ENCODE results near the gene CREBRF.

Gene CREBRF

GRCh38 chr5:173099461-173099860 is 43.3 kb downstream of the CREBRF start:
- no peaks in the 10 kb centered on the region for H3K4me1 ChIP-seq (ENCODE audit: low read length)
- no peak for TF ChIP-seq CTCF (IDR thresholded peaks at IDR 0.05; ENCODE audit: low read depth, low read length)
- no peak for TF ChIP-seq EZH2phosphoT487 (IDR thresholded peaks at IDR 0.05; ENCODE audit: low read depth)

GRCh38 chr5:173101245-173101644 is 45.1 kb downstream of the CREBRF start:
- H2AFZ ChIP-seq (ENCODE audit: low read depth, low read length): no peak overlapping the region
- H3K9me3 ChIP-seq (ENCODE audit: insufficient read depth, low read length): peaks cover 5% of the 10 kb centered on the region; the same call in 1 of the 2 replicates
- H3K36me3 ChIP-seq (replicated peaks; ENCODE audit: low read depth, low read length): no peaks in the 10 kb centered on the region
- no peaks in the 10 kb centered on the region for H3K4me1 ChIP-seq (ENCODE audit: low read length)
- no peaks in the 10 kb centered on the region for H3K79me2 ChIP-seq (ENCODE audit: low read length)
- H3K4me3 ChIP-seq (ENCODE audit: low read length): no peak overlapping the region
- H3K27ac ChIP-seq (ENCODE audit: low read length): no peak overlapping the region
- no peaks in the 10 kb centered on the region for H4K20me1 ChIP-seq (ENCODE audit: insufficient read depth, low read length)
- no peak overlapping the region for H3K4me2 ChIP-seq (ENCODE audit: low read length)
- no peak overlapping the region for H3K9ac ChIP-seq (ENCODE audit: low read length)
- H3K27me3 ChIP-seq (ENCODE audit: low read depth, low read length): no peaks in the 10 kb centered on the region
- TF ChIP-seq EZH2phosphoT487 (IDR thresholded peaks at IDR 0.05; ENCODE audit: low read depth) (no peak), CTCF (IDR thresholded peaks at IDR 0.05; ENCODE audit: low read depth, low read length) (no peak)

More at GRCh38 chr5:173099461-173099860, 43.3 kb downstream of the CREBRF start:
- Histone ChIP-seq H3K4me3 (ENCODE audit: low read length) (no peak overlapping the region), H3K4me2 (ENCODE audit: low read length) (no peak overlapping the region), H2AFZ (ENCODE audit: low read depth, low read length) (no peak overlapping the region), H3K36me3 (replicated peaks; ENCODE audit: low read depth, low read length) (no peaks in the 10 kb centered on the region), H3K79me2 (ENCODE audit: low read length) (no peaks in the 10 kb centered on the region), H3K9ac (ENCODE audit: low read length) (no peak overlapping the region), H3K27ac (ENCODE audit: low read length) (no peak overlapping the region), H4K20me1 (ENCODE audit: insufficient read depth, low read length) (no peaks in the 10 kb centered on the region), H3K27me3 (ENCODE audit: low read depth, low read length) (no peaks in the 10 kb centered on the region), H3K9me3 (ENCODE audit: insufficient read depth, low read length) (peaks cover 5% of the 10 kb centered on the region; the same call in 1 of the 2 replicates)

GRCh38 chr5:173103411-173103810 is 47.3 kb downstream of the CREBRF start:
- TF ChIP-seq EZH2phosphoT487 (IDR thresholded peaks at IDR 0.05; ENCODE audit: low read depth) (no peak), CTCF (IDR thresholded peaks at IDR 0.05; ENCODE audit: low read depth, low read length) (no peak)
- Histone ChIP-seq H3K79me2 (ENCODE audit: low read length) (no peaks in the 10 kb centered on the region), H3K4me1 (ENCODE audit: low read length) (no peaks in the 10 kb centered on the region), H3K36me3 (replicated peaks; ENCODE audit: low read depth, low read length) (no peaks in the 10 kb centered on the region), H2AFZ (ENCODE audit: low read depth, low read length) (no peak overlapping the region), H3K27me3 (ENCODE audit: low read depth, low read length) (no peaks in the 10 kb centered on the region), H3K4me3 (ENCODE audit: low read length) (no peak overlapping the region), H4K20me1 (ENCODE audit: insufficient read depth, low read length) (no peaks in the 10 kb centered on the region), H3K9ac (ENCODE audit: low read length) (no peak overlapping the region), H3K27ac (ENCODE audit: low read length) (no peak overlapping the region), H3K4me2 (ENCODE audit: low read length) (no peak overlapping the region), H3K9me3 (ENCODE audit: insufficient read depth, low read length) (peaks cover 5% of the 10 kb centered on the region; the same call in 1 of the 2 replicates)

- Histone ChIP-seq H3K9me3 (ENCODE audit: insufficient read depth, low read length) (no peaks in the 10 kb centered on the region), H3K4me3 (ENCODE audit: low read length) (no peak overlapping the region), H3K9ac (ENCODE audit: low read length) (no peak overlapping the region), H3K79me2 (ENCODE audit: low read length) (no peaks in the 10 kb centered on the region), H2AFZ (ENCODE audit: low read depth, low read length) (no peak overlapping the region), H3K27ac (ENCODE audit: low read length) (no peak overlapping the region), H3K4me2 (ENCODE audit: low read length) (no peak overlapping the region), H3K27me3 (ENCODE audit: low read depth, low read length) (no peaks in the 10 kb centered on the region), H4K20me1 (ENCODE audit: insufficient read depth, low read length) (no peaks in the 10 kb centered on the region), H3K36me3 (replicated peaks; ENCODE audit: low read depth, low read length) (no peaks in the 10 kb centered on the region), H3K4me1 (ENCODE audit: low read length) (no peaks in the 10 kb centered on the region)
- TF ChIP-seq EZH2phosphoT487 (IDR thresholded peaks at IDR 0.05; ENCODE audit: low read depth) (no peak), CTCF (IDR thresholded peaks at IDR 0.05; ENCODE audit: low read depth, low read length) (no peak)
These were observed 52.8 kb downstream of the CREBRF start for GRCh38 chr5:173108914-173109313.

Measured in OCI-LY3 (cell line).